Thyroid gland (tissue), 4 donors: ENCODE data around the gene STXBP1. TPM values are rescaled to one million over a fixed set of nuclear protein-coding genes. Genes with fewer than 3 reads are reported as not detected.

Experiments used
- DNase-seq, 2 donors: peaks; one replicate each; pipeline ENCODE4 v3.0.0-alpha.2; 2019
- H3K27ac ChIP-seq, 3 donors: fragments of 200-600 bp; sonication (generic); 1 replicate in 2 of 3; 2 replicates in 1 of 3; pipeline ENCODE4 v1.5.1; 2016 to 2019; ENCODE audit warnings: mild to moderate bottlenecking in 1 of 3, moderate library complexity in 1 of 3
- H3K27me3 ChIP-seq: fragments of 200-600 bp; sonication (generic); one replicate; pipeline ENCODE4 v1.5.1; 2019
- H3K36me3 ChIP-seq, 2 donors: fragments of 200-600 bp; sonication (generic); one replicate each; pipeline ENCODE4 v1.5.1; 2016 to 2019
- H3K4me1 ChIP-seq, 2 donors: fragments of 200-600 bp; sonication (generic); one replicate each; pipeline ENCODE4 v1.5.1; 2017 to 2019
- H3K4me3 ChIP-seq, 3 donors: fragments of 200-600 bp; sonication (generic); replicated peaks in 1 of 3; 1 replicate in 2 of 3; 2 replicates in 1 of 3; pipeline ENCODE4 v1.5.1; 2016; ENCODE audit warnings: mild to moderate bottlenecking in 1 of 3
- H3K9me3 ChIP-seq: fragments of 200-600 bp; sonication (generic); one replicate; pipeline ENCODE4 v1.5.1; 2017
- POLR2A ChIP-seq, 2 donors: fragments of 450-650 bp; IDR thresholded peaks; one replicate each; pipeline ENCODE4 v1.6.1; 2017; ENCODE audit warnings: antibody characterized with exemption in 2 of 2, mild to moderate bottlenecking in 2 of 2, moderate library complexity in 1 of 2
- WGBS, 2 donors: methylation state at CpG; one replicate each; pipeline ENCODE4 v1.1.5; 2017; 5-methylcytosine and 5-hydroxymethylcytosine counted together
- intact Hi-C: fragments of 100-400 bp; cut with DNase I; formaldehyde crosslinking; loops from one replicate; pipeline ENCODE4 v1.15.1; 2023
- total RNA-seq, 4 donors: library from RNA; depleted of rRNA; stranded (reverse); fragments of >200 nt; gene quantifications; one replicate each; pipeline ENCODE4 v1.2.3, GENCODE V29; 2016
- TF ChIP-seq, protein P1 (sequence below), 6 experiments: fragments of 200-600 bp in 3 of 6; fragments of 450-650 bp in 3 of 6; sonication (generic) in 3 of 6; IDR thresholded peaks; one replicate each; pipeline ENCODE4 v1.5.1; 2016 to 2019; ENCODE audit warnings: antibody characterized with exemption in 6 of 6, mild to moderate bottlenecking in 2 of 6, inconsistent platforms in 1 of 6, moderate library complexity in 1 of 6

STXBP1 gene
- total RNA-seq, 4 donors from 2014 or later, result 23.8 to 139 (median 106) TPM

DNA sequence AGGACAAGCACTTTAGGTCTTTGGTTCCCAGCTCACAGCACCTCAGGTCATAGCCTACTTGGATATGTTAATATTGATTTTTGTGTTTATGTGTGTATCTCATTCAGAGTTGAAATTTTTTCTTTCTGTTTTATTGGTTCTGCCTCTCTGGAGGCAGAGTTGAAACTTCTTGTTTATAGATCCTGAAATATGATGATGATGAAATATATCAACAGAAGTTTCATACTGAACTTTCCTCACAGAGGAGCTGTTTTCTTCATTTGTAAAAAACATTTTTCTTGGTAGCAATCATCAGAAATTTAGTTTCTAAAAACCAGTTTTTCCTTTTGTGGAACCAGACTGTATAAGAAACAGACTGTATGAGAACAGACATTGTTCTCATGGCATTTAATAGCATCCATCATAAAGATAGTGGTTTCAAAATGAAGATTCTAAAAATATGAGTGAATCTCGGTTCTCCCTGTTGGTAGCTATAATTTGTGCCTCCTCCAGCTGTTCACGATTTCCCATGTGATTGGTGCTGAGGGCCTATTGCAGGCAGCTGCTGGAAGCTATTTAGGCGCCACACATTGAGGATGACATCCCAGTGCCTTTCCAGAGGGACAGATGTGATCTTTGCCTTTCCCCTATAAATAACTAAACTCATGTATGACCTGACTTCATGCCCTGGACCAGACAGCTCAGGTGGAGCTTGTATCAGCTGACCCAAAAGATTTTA is 55.2 kb downstream of the STXBP1 start:
- TF ChIP-seq, protein P1, sequence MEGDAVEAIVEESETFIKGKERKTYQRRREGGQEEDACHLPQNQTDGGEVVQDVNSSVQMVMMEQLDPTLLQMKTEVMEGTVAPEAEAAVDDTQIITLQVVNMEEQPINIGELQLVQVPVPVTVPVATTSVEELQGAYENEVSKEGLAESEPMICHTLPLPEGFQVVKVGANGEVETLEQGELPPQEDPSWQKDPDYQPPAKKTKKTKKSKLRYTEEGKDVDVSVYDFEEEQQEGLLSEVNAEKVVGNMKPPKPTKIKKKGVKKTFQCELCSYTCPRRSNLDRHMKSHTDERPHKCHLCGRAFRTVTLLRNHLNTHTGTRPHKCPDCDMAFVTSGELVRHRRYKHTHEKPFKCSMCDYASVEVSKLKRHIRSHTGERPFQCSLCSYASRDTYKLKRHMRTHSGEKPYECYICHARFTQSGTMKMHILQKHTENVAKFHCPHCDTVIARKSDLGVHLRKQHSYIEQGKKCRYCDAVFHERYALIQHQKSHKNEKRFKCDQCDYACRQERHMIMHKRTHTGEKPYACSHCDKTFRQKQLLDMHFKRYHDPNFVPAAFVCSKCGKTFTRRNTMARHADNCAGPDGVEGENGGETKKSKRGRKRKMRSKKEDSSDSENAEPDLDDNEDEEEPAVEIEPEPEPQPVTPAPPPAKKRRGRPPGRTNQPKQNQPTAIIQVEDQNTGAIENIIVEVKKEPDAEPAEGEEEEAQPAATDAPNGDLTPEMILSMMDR (IDR thresholded peaks at IDR 0.05), result no peak
- no peak for TF ChIP-seq POLR2A (IDR thresholded peaks at IDR 0.05)
- H3K27ac ChIP-seq, result no peak overlapping the region
- intact Hi-C loops, result no loop called here
- peaks cover 34 to 41% of the 10 kb centered on the region in 2 donors for H3K36me3 ChIP-seq
- DNase-seq, result no peak
- H3K4me1 ChIP-seq, result no peaks in the 10 kb centered on the region
- no peak overlapping the region for H3K4me3 ChIP-seq
- 85% methylated on average over 3 of the region's 3 CpGs for WGBS, 2 donors
- H3K9me3 ChIP-seq, result no peaks in the 10 kb centered on the region
- H3K27me3 ChIP-seq, result no peaks in the 10 kb centered on the region

DNA sequence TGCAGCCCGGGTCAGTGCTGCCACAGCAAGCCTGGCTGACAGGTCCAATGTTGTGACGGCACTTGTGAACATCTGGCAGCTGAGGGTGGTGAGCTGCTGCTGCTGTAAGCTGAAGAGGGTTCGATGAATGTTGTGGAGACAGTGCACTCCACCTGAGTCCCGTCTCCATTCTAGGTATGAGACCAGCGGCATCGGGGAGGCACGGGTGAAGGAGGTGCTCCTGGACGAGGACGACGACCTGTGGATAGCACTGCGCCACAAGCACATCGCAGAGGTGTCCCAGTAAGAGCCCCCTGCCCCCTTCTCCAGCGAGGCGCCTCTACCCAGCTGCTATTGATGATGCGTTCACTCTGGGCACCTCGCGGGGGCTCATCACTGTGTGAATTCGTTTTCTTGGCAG is 55.8 kb downstream of the STXBP1 start:
- intact Hi-C loops, result no loop called here
- TF ChIP-seq POLR2A (IDR thresholded peaks at IDR 0.05), result no peak
- TF ChIP-seq, protein P1 (IDR thresholded peaks at IDR 0.05), result no peak
- Histone ChIP-seq H3K4me3 (no peak overlapping the region), H3K4me1 (no peaks in the 10 kb centered on the region), H3K9me3 (no peaks in the 10 kb centered on the region), H3K36me3 (peaks cover 35 to 42% of the 10 kb centered on the region in 2 donors), H3K27ac (no peak overlapping the region), H3K27me3 (no peaks in the 10 kb centered on the region)
- 91 to 94% methylated on average over 18 of the region's 18 CpGs for WGBS, 2 donors
- DNase-seq, result no peak

DNA sequence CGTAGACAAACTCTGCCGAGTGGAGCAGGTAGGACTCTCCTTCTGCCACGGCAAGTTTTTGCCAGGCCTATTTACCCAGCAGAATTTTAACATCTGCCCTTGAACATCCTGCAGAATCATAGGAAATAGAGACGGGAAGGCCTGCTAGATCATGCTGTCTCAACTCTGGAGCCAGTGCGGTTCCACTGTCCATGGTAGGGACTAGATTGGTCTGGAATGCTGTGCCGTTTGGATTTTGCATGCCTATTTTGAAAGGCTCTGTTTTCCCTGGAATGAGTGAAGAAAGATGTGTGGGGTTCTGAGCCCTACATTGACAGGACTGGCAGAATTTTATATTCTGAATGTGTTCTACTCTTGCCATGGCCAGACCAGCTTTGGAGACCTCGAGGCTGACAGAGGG is 61.2 kb downstream of the STXBP1 start:
- TF ChIP-seq POLR2A (IDR thresholded peaks at IDR 0.05), result no peak
- TF ChIP-seq, protein P1 (IDR thresholded peaks at IDR 0.05), result no peak
- peaks cover 33 to 38% of the 10 kb centered on the region in 2 donors for H3K36me3 ChIP-seq
- WGBS, 2 donors, result 90 to 96% methylated on average over 7 of the region's 7 CpGs
- no peak for DNase-seq
- no peak overlapping the region for H3K4me3 ChIP-seq
- H3K27ac ChIP-seq, result no peak overlapping the region
- H3K27me3 ChIP-seq, result no peaks in the 10 kb centered on the region
- no peaks in the 10 kb centered on the region for H3K4me1 ChIP-seq
- intact Hi-C loops, result no loop called here
- no peaks in the 10 kb centered on the region for H3K9me3 ChIP-seq

DNA sequence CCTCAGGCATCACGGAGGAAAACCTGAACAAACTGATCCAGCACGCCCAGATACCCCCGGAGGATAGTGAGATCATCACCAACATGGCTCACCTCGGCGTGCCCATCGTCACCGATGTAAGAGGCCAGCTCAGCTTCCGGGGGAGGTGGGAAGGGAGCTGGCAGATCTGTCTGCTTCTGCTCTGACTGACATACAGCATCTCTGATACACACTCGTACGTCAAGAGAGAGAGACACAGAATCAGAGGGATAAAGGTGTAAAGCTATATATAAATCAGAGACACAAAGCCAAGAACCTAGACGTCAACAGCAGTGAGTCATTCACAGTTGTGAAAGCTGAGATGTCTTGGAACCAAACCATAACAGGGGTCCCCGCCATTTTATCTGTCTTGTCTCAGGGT is 64.6 kb downstream of the STXBP1 start:
- Histone ChIP-seq H3K36me3 (peaks cover 37 to 47% of the 10 kb centered on the region in 2 donors), H3K27me3 (no peaks in the 10 kb centered on the region), H3K9me3 (no peaks in the 10 kb centered on the region), H3K27ac (no peak overlapping the region), H3K4me1 (peaks cover 0 to under 1% of the 10 kb centered on the region in 2 donors), H3K4me3 (no peak overlapping the region)
- WGBS, 2 donors, result 92 to 94% methylated on average over 12 of the region's 12 CpGs
- TF ChIP-seq, protein P1 (IDR thresholded peaks at IDR 0.05), result no peak
- no peak for DNase-seq
- intact Hi-C loops, result no loop called here

DNA sequence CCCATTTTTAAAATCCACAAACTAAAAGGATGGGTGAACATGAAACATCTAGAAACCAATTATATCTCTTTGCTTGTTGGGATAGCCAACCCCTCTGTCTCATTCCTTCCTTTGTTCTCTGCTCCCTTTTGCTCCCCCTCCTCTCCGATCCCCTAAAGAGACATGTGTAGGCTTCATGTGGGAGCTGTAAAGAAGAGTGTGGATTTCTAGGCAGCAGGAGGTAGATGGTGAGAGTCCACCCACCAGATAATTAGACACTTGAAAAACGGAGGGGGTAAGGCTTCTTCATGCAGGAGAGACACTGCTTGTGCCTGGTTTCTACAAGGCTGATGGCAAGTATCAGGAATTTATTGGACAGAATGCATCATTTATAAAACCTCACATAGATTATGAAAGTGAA is 67.4 kb downstream of the STXBP1 start:
- Histone ChIP-seq H3K27me3 (no peaks in the 10 kb centered on the region), H3K9me3 (no peaks in the 10 kb centered on the region), H3K27ac (no peak overlapping the region), H3K36me3 (peaks cover 30 to 36% of the 10 kb centered on the region in 2 donors), H3K4me1 (peaks cover 0 to 12% of the 10 kb centered on the region in 2 donors), H3K4me3 (no peak overlapping the region)
- intact Hi-C loops, result no loop called here
- DNase-seq, result no peak
- WGBS, 2 donors, result 95% methylated on average over 2 of the region's 2 CpGs
- no peak for TF ChIP-seq POLR2A (IDR thresholded peaks at IDR 0.05)
- TF ChIP-seq, protein P1 (IDR thresholded peaks at IDR 0.05), result no peak
